ENCODE data around the gene S100Z. TPM values are rescaled to one million over a fixed set of nuclear protein-coding genes. Genes with fewer than 3 reads are reported as not detected.
"Not testable (repeated sequence)": the region's sequence is repeated elsewhere in the genome, so short reads cannot be mapped to it uniquely, and the experiment has no call there.

S100Z gene
- total and polyA plus RNA-seq, 9 of the 15 experiments (the other 6 are each of a cell fraction or from before 2014, with no cell fraction given) = 0.15 to 0.42 (median 0.20) TPM; not detected in 6

- BruUV-seq (replicated peaks); ATAC-seq; FAIRE-seq; H3K79me2 ChIP-seq (ENCODE audit: control insufficient read depth, insufficient read depth, low read length); CTCF ChIA-PET (ENCODE audit: low intra/inter-chr PET ratio); H3K9me1 ChIP-seq (ENCODE audit: control insufficient read depth, insufficient read depth, low read length); H3K4me2 ChIP-seq (ENCODE audit: insufficient read depth, low read length); in situ Hi-C loops (cut with MboI); H3K4me3 ChIP-seq; intact Hi-C loops (cut with micrococcal nuclease); H3K9me3 ChIP-seq (replicated peaks; ENCODE audit: control insufficient read depth, insufficient read depth, low read depth, low read length); H3K9ac ChIP-seq (ENCODE audit: insufficient read depth in 1 of 2, low read depth in 2 of 2, low read length in 2 of 2); H4K20me1 ChIP-seq (replicated peaks; ENCODE audit: control insufficient read depth, insufficient read depth, low read length); H3K27ac ChIP-seq (ENCODE audit: extremely low read depth, low read depth, low read length); DNase-seq (ENCODE audit: extremely low read depth in 1 of 4, low spot score in 3 of 4); H2AFZ ChIP-seq (ENCODE audit: low read depth, low read length); H3K36me3 ChIP-seq (ENCODE audit: control insufficient read depth, insufficient read depth, low read length): not testable (repeated sequence)
- Histone ChIP-seq H3K4me1 (replicated peaks in 1 of 2; ENCODE audit: control insufficient read depth in 2 of 2, insufficient read depth in 2 of 2, low read length in 2 of 2) (peaks cover 0 to 15% of the 10 kb centered on the region in 2 experiments; a peak in 3 of 5 replicates), H3K27me3 (ENCODE audit: control insufficient read depth in 2 of 2, insufficient read depth in 2 of 2, low read length in 2 of 2) (peaks cover 14 to 37% of the 10 kb centered on the region in 2 experiments; a peak in 3 of 5 replicates)
- WGBS (ENCODE audit: insufficient coverage, low coverage, missing lambda C conversion rate) = 8% methylated on average over 7 of the region's 7 CpGs
- 0 out of 2 replicates have a peak, but pooled peaks have one; percentile 17 for TF ChIP-seq ZNF121 (CRISPR knock-in tag; conservative IDR thresholded peaks at IDR 0.05)
- POLR2A ChIA-PET = interaction anchor here (0.6 kb wide), 2 partner anchors 131 to 821 kb away, joined by 3 read pairs; no protein-coding TSS in a partner anchor
Observed at GRCh38 chr5:76822105-76822731, 27.6 kb upstream of the S100Z start.

DNA sequence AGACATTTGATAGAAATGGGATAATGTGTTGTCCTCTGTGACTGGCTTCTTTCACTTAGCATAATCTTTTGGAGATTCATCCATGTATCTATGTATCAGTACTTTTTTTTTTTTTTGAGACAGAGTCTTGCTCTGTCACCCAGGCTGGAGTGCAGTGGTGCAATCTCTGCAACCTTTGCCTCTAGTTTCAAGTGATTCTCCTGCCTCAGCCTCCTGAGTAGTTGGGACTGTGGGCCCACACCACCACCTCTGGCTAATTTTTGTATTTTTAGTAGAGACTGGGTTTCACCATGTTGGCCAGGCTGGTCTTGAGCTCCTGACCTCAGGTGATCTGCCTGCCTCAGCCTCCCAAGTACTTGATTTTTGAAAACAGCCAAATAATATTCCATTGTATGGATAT lies 23.4 kb upstream of the S100Z start:
- ATAC-seq; in situ Hi-C loops (cut with MboI); H3K4me1 ChIP-seq (replicated peaks in 1 of 2; ENCODE audit: control insufficient read depth in 2 of 2, insufficient read depth in 2 of 2, low read length in 2 of 2); H3K4me2 ChIP-seq (ENCODE audit: insufficient read depth, low read length); BruUV-seq (replicated peaks); H3K27me3 ChIP-seq (ENCODE audit: control insufficient read depth in 2 of 2, insufficient read depth in 2 of 2, low read length in 2 of 2); H3K79me2 ChIP-seq (ENCODE audit: control insufficient read depth, insufficient read depth, low read length); POLR2A ChIA-PET; H3K36me3 ChIP-seq (ENCODE audit: control insufficient read depth, insufficient read depth, low read length); CTCF ChIA-PET (ENCODE audit: low intra/inter-chr PET ratio); DNase-seq (ENCODE audit: extremely low read depth in 1 of 4, low spot score in 3 of 4); intact Hi-C loops (cut with micrococcal nuclease); H3K4me3 ChIP-seq; H3K9me1 ChIP-seq (ENCODE audit: control insufficient read depth, insufficient read depth, low read length); H3K9ac ChIP-seq (ENCODE audit: insufficient read depth in 1 of 2, low read depth in 2 of 2, low read length in 2 of 2); FAIRE-seq; H2AFZ ChIP-seq (ENCODE audit: low read depth, low read length); H3K27ac ChIP-seq (ENCODE audit: extremely low read depth, low read depth, low read length); H4K20me1 ChIP-seq (replicated peaks; ENCODE audit: control insufficient read depth, insufficient read depth, low read length); H3K9me3 ChIP-seq (replicated peaks; ENCODE audit: control insufficient read depth, insufficient read depth, low read depth, low read length): not testable (repeated sequence)
